GM21447 (cell line): ENCODE results near the gene VWF.

ENCODE experiments used
- ATAC-seq: cut with Tn5 transposase; IDR thresholded peaks from one replicate; pipeline ENCODE4 v1.9.1; 2021; ENCODE audit not compliant: unreplicated experiment

Gene VWF

DNA sequence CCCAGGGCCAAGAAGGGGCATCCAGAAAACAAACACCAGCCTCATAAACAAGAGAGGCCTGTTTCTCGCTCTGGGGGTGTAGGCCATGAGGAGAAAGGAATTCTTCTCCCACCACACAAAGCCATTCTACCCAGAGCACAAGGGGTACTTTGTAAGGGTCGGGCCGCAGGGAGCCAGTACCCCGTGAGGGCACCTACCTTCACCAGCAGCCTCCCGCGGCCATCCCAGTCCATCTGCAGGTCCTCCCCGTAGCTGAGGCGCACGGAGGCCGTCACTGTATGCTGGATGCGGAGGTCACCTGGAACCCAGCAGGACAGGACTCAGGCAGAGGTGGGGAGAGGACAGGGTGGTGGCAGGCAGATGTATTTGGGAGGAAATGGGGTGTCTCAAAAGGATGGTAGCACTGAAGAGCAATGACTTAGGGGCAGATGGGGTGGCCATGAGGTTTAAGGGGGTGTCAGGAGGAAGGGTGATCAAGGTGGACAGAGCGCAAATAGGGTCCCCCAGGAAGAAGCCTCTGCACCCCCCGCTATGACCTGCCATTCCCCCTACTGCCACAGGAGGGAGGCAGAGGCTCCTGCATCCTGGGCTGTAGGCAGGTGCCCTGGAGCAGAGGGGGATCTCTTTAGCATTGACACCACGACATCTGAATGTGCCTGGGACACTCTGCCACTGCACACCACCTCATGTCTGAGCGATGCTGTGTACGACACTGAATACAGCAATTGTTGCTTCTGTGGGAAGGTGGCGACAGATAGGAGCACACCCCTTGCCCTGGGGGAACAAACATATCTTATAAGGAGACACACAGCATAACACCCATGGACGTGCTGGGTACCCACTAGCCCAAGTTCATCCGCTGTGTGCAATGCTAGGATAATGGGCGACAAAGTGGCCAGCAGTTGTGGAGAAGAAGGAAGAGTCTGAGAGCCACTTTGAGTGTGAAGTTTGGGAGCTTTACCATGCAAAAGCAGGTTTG is 61.4 kb downstream of the VWF start:
- ATAC-seq, result no peak

GRCh38 chr12:6062395-6062756 is 62.1 kb downstream of the VWF start:
- ATAC-seq, result no peak

DNA sequence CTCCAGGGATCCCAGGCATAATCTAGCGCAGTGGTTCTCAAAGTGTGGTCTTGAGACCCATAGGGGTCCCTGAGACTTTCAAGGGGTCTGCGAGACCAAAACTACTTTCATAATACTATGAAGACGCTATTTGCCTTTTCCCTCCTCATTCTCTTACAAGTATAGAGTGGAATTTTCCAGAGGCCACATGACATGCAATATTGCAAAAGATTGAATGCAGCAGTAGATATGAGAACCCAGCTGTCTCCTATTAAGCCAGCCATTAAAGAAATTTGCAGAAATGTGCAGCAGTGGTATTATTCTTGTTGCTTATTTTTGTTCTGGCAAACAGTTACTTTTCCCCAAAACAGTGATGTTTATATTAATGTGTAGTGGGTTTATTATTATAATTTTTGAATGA is 62.8 kb downstream of the VWF start:
- no peak for ATAC-seq

- ATAC-seq, result no peak
Observed at GRCh38 chr12:6059860-6060565, 64.5 kb downstream of the VWF start.

DNA sequence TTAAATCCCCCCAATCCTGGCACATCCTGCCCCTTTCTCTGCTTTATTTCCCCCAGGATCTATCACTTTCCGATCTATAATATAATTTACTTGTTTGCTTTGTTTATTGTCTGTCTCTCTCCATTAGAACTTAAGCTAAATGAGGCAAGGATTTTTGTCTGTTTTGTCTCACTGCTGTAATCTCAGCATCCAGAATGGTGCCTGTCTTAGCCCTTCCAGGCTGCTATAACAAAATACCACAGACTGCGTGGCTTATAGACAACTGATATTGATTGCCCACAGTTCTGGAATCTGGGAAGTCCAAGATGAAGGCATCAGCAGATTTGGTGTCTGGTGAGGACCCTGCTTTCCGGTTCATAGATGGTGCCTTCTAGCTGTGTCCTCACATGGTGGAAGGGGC is 65.2 kb downstream of the VWF start:
- ATAC-seq, result no peak

DNA sequence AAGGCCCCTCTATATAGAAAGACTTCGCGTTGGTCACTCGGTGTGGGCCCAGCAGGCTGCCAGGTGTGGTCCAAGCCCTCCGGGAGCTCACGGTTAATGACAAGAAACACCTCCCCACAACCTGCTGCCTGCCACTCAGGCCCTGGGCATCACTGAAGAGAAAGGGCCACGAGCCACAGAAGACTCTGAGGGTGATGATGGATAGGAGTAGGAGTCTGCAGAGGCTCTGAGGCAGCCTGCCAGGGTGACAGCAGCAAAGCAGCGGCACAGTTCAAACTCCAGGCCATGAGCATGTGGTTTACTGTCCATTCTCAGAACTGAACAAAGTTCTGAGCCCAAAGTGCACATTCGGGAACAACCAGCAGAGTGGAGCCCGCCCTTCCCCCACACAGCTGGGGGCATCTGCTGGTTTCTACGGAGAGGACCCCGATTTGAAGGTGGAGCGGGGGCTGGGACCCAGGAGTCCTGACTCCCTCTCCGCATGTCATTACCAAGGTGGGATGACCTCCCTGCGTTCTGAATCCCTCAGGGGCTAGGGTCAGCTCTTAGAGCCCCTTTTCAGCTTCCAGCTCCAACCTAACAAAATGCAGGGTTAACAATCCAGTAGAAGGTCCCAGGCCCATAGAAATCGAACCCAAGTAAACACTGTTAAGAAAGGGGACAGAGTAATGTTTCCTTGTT is 65.8 kb downstream of the VWF start:
- ATAC-seq, result no peak

DNA sequence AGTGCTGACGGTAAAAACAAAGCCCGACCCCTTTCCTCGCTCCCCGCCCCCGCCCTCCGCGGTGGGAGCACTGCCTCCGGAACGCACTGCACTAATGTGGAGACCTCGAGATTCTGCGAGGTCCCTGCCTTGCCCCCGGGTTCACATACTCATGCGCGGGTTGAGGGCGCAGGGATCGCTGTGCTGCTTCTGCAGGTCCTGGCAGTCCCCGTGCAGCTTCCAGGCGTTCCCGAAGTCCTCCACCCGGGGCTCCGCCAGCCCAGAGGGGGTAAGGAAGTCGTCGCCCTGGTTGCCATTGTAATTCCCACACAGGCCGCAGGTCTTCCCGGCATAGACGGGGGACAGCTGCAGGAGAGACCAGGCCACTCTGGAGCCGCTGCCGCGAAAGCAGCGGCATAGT is 66.8 kb downstream of the VWF start:
- ATAC-seq, result no peak

GRCh38 chr12:6056406-6057240 is 67.8 kb downstream of the VWF start:
- ATAC-seq, result no peak

DNA sequence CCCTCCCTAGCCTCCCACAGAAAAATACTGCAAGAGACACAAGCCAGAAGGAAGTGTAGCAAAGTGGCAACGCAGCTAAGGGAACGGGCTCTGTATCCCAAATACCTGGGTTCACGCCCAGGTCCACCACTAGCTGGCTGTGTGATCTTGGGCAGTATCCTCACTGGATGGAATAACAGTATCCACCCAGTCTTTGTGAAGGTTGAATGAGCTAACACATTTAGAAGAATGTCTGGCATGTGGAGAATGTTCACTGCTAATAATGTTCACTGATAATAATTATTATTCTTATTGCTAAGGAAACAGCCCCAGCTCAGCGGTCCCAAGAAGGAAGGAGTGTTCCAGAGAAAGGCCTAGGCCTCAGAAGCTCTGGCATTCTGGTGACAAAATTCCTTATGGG is 70.9 kb downstream of the VWF start:
- ATAC-seq, result no peak

GRCh38 chr12:6052940-6053329 is 71.5 kb downstream of the VWF start:
- ATAC-seq, result no peak

DNA sequence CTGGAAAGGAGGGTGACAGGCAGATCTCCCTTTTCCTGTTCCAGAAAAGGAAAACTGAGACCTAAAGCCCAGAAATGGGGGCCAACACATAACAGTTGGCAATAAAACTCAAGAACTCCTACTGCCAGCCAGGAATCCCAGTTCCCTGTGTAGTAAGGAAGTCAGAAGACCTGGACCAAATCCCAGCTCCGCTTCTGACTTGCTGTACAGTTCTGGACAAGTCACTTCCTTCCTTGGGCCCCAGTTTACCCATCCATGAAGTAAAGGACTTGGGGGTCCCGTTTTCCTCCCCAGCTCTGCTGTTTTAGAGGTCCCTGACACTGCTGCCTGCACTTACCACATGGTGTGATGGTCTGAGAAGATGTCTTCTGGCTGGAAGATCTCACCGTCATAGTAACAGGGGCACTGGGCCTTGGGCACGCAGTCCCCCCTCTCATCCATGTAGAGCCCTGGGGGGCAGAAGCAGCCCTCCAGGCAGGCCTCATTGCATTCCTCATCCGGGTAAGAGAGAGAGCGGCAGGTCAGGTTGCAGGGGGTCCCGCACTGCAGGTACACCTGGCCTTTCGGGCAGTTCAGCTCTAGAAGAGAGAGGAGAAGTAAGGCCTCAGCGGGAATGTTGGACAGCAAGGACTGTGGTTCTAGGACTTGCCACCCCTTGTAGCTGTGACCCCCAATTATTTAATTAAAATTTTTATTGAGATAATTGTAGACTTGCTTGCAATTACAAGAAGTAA is 72.1 kb downstream of the VWF start:
- ATAC-seq, result no peak

GRCh38 chr12:6049992-6050391 is 74.5 kb downstream of the VWF start:
- no peak for ATAC-seq

DNA sequence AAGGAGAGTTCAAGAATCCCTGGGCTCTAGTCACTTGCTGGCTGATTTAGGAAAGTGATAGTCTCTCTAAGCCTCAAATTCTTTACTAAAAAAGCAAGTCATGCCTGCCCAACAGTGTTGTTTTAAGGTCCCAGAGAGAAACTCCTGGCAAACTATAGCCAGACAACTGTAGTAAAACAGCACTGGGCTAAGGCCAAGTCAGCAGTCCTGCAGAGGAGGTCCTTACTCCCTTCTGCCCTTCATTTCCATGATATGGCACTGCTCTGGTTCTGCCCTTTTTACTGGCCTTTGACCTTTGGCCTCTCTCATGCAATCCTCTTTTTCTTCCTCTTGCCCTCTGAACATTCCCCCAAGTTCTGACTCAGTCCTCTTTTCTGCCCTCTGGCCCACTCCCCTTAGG is 74.9 kb downstream of the VWF start:
- no peak for ATAC-seq

DNA sequence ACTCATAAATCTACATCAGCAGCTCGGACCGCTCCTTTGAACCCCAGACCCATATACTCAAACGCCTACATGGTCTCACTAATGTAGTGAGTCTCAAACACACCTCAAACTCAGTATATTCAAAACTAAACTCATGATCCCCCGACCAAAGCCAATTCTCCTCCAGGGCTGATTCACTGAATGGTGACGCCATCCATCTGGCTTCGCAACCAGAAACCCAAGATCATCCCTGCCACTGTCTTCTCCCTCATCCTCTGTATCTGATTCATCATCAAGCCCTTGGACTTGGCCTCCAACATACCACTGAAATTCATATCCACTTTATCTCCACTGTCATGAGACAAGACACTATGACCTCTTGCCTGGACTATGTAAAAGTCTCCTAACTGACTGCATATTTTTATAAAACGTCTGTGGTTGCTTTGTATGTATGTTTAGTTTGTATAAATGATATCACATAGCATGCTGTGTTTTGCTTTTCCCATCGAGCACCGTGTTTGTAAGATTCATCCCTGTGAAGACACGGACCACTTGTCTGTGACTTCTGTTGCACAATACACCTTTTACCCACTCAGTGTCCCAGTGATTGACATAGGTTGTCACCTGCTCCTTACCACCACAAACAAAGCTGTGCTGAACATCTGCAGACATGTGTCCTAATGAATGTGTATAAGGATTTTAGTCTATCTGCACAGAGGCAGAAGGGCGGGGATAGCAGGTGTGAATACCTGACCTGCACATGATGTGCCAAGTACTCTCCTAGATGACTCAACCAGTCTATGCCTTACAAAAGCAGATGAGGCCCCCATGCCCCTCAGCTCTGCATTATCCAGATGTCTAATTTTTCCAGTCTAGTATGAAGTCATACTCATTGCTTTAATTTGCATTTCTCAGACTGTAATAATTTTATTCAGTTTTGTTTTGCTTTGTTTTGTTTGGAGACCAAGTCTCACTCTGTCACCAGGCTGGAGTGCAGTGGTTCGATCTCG is 76.9 kb downstream of the VWF start:
- ATAC-seq, result no peak

- ATAC-seq, result no peak
Observed at GRCh38 chr12:6046511-6047180, 77.8 kb downstream of the VWF start.

- no peak for ATAC-seq
Observed at GRCh38 chr12:6045438-6045837, 79.0 kb downstream of the VWF start.

DNA sequence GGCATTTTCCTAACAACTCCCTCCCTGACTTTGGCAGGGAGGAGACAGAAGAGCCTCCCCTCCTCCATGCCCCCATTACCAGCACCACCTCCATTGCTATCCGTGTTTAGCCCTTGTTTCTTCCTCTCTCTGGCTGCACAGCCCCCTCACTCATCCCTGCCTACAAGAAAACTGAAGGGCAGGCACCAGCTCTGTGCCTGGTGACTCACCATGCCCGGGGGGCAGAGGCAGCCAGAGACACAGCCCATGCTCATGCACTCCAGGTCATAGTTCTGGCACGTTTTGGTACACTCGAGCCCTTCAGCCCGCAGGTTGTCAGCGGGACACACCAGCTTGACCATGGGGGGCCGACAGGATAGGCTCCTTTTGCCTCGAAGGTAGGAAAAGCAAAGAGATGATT is 80.4 kb downstream of the VWF start:
- no peak for ATAC-seq

DNA sequence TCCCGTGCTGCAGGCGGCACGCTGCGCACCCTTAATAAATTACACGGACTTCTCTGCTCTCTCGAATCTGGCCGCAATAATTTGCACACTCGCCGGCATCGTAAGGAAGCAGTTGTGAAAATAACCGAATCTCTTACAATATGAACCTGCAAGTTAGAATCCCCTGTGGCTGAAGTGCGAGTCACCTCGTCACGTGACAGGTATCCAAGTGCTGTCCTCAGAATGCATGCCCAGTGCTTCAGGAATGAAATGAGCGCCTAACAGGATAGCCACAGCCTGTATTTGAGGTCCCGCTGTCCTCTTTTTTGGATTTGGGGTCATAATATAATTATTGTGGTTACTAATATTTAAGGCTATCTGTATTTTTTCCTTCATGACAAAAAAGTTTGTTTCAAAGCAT is 82.0 kb downstream of the VWF start:
- no peak for ATAC-seq

GRCh38 chr12:6041891-6042290 is 82.6 kb downstream of the VWF start:
- no peak for ATAC-seq
